HepG2 (cell line): ENCODE measurements around the gene INPP5E. TPM values are rescaled to one million over a fixed set of nuclear protein-coding genes. Genes with fewer than 3 reads are reported as not detected.
A peak's percentile ranks its signal among the peaks of the same experiment; 100 is the strongest.

ENCODE experiments used
- ELF4 ChIP-seq: sonication (generic); formaldehyde crosslinking; IDR thresholded peaks from 2 replicates; pipeline ENCODE4 v1.5.0; 2020; ENCODE audit warnings: missing genetic modification reagents, mild to moderate bottlenecking, moderate library complexity, borderline replicate concordance
- GATAD2A ChIP-seq: IDR thresholded peaks from 2 replicates; pipeline ENCODE4 v1.6.1; 2016
- GTF2F1 ChIP-seq: fragments of 150-350 bp; IDR thresholded peaks from 2 replicates; pipeline ENCODE4 v1.6.1; 2014; ENCODE audit warnings: low read length
- HOXA5 ChIP-seq: sonication (generic); formaldehyde crosslinking; IDR thresholded peaks from 2 replicates; pipeline ENCODE4 v1.4.0; 2020; ENCODE audit warnings: missing genetic modification reagents
- KLF13 ChIP-seq: sonication (generic); formaldehyde crosslinking; IDR thresholded peaks from 2 replicates; pipeline ENCODE4 v1.4.0; 2020; ENCODE audit warnings: mild to moderate bottlenecking, missing genetic modification reagents
- KLF9 ChIP-seq: IDR thresholded peaks from 2 replicates; pipeline ENCODE4 v1.6.1; 2016; ENCODE audit warnings: low read depth
- MEIS1 ChIP-seq: sonication (generic); formaldehyde crosslinking; IDR thresholded peaks from 2 replicates; pipeline ENCODE4 v1.9.0; 2021; ENCODE audit warnings: mild to moderate bottlenecking, missing genetic modification reagents, moderate library complexity, borderline replicate concordance
- SOX13 ChIP-seq, 3 experiments: fragments of 450-650 bp in 1 of 3; sonication (generic) in 1 of 3; formaldehyde crosslinking in 1 of 3; IDR thresholded peaks in 2 of 3; conservative IDR thresholded peaks in 1 of 3; 2 replicates each; pipeline versions ENCODE4 v1.5.0 to v1.6.1; 2016 to 2020; ENCODE audit warnings: antibody characterized with exemption in 1 of 3, mild to moderate bottlenecking in 1 of 3, missing compliant biosample characterization in 1 of 3, missing genetic modification reagents in 1 of 3, moderate library complexity in 1 of 3
- ZNF101 ChIP-seq: sonication (generic); formaldehyde crosslinking; IDR thresholded peaks from 2 replicates; pipeline ENCODE4 v1.4.0; 2020; ENCODE audit warnings: mild to moderate bottlenecking, low read depth, missing genetic modification reagents, borderline replicate concordance
- ZNF460 ChIP-seq: sonication (generic); formaldehyde crosslinking; IDR thresholded peaks from 2 replicates; pipeline ENCODE4 v1.5.1; 2020; ENCODE audit warnings: missing genetic modification reagents, mild to moderate bottlenecking, borderline replicate concordance
- ZNF629 ChIP-seq: sonication (generic); formaldehyde crosslinking; conservative IDR thresholded peaks from 2 replicates; pipeline ENCODE4 v1.5.0; 2020; ENCODE audit warnings: missing genetic modification reagents
- polyA plus RNA-seq, 8 experiments: library from polyadenylated mRNA; depleted of rRNA in 3 of 8; stranded (reverse) in 7 of 8; unstranded in 1 of 8; fragments of >200 nt; fragmentation: Illumina TruSeq in 4 of 8; extraction: Trizol in 4 of 8; gene quantifications; 2 replicates each; pipeline versions ENCODE4 v1.2.1 to v1.2.3, GENCODE V29; 2011 to 2016; ENCODE audit warnings: low read depth in 4 of 8, missing spikeins in 1 of 8, mixed read lengths in 1 of 8; ENCODE audit not compliant: insufficient read depth in 1 of 8
- total RNA-seq, 5 experiments: library from RNA; depleted of rRNA; stranded (reverse); fragments of >200 nt; fragmentation: Illumina TruSeq; extraction: Trizol; gene quantifications; 2 replicates each; pipeline ENCODE4 v1.2.3, GENCODE V29; 2016; ENCODE audit warnings: low read depth in 1 of 5
- TF ChIP-seq, protein P1 (sequence below): sonication (generic); formaldehyde crosslinking; IDR thresholded peaks from 2 replicates; pipeline ENCODE4 v1.4.0; 2020; ENCODE audit warnings: missing genetic modification reagents
- TF ChIP-seq, protein P2 (sequence below): sonication (generic); formaldehyde crosslinking; IDR thresholded peaks from 2 replicates; pipeline ENCODE4 v1.4.0; 2020; ENCODE audit warnings: missing genetic modification reagents, mild to moderate bottlenecking, borderline replicate concordance
- TF ChIP-seq, protein P3 (sequence below): sonication (generic); formaldehyde crosslinking; IDR thresholded peaks from 2 replicates; pipeline ENCODE4 v1.5.1; 2020; ENCODE audit warnings: missing genetic modification reagents, mild to moderate bottlenecking, borderline replicate concordance
- TF ChIP-seq, protein P4 (sequence below): sonication (generic); formaldehyde crosslinking; IDR thresholded peaks from 2 replicates; pipeline ENCODE4 v1.8.0; 2022; ENCODE audit warnings: mild to moderate bottlenecking, missing genetic modification reagents, moderate library complexity

Gene INPP5E
- total and polyA plus RNA-seq, 2 of the 13 experiments (the other 11 are each of a cell fraction or from before 2014, with no cell fraction given), result 5.5 TPM

DNA sequence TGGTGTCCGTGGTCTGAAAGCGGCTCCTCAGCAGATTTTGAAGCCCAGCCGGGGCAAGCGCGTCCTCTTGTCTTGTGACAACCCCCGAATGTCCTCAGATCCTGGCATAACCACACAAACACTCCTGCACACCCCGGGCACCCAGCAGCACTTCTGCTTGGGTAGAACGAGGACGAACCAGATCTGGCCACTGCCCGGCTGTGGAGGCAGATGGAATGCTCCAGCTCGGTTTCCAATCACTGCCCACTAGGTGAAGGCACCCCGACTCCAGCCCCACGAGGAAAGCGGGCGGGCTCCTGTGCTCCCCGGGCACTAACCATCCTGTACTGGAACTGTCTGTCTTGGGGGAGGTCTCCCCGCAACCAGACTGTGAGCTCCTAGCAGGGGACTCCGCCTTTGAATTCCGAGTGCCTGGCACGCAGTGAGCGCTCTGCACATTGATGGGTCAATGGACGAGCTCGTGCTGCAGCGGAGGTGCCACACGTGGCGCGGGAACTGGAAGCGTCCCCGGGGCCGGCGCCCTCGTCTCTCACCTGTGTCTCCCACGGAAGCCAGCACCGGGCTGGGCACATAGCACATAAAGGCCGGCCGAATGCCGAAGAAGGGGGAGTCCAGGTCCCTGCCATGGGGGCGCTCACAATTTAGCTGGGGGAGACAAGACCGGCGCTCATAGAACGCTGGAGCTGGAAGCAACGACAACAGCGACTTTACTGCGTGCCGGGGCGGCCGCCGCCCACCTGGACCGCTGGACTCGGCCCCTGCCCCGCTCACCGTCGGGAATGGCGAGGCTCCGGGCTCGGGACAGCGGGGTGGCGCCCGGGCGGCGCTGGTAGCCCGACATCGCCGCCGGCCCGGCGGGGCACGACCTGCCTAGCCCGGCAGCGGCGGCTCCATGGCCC, 29.8 kb downstream of the INPP5E start (continued):
- TF ChIP-seq, protein P1, sequence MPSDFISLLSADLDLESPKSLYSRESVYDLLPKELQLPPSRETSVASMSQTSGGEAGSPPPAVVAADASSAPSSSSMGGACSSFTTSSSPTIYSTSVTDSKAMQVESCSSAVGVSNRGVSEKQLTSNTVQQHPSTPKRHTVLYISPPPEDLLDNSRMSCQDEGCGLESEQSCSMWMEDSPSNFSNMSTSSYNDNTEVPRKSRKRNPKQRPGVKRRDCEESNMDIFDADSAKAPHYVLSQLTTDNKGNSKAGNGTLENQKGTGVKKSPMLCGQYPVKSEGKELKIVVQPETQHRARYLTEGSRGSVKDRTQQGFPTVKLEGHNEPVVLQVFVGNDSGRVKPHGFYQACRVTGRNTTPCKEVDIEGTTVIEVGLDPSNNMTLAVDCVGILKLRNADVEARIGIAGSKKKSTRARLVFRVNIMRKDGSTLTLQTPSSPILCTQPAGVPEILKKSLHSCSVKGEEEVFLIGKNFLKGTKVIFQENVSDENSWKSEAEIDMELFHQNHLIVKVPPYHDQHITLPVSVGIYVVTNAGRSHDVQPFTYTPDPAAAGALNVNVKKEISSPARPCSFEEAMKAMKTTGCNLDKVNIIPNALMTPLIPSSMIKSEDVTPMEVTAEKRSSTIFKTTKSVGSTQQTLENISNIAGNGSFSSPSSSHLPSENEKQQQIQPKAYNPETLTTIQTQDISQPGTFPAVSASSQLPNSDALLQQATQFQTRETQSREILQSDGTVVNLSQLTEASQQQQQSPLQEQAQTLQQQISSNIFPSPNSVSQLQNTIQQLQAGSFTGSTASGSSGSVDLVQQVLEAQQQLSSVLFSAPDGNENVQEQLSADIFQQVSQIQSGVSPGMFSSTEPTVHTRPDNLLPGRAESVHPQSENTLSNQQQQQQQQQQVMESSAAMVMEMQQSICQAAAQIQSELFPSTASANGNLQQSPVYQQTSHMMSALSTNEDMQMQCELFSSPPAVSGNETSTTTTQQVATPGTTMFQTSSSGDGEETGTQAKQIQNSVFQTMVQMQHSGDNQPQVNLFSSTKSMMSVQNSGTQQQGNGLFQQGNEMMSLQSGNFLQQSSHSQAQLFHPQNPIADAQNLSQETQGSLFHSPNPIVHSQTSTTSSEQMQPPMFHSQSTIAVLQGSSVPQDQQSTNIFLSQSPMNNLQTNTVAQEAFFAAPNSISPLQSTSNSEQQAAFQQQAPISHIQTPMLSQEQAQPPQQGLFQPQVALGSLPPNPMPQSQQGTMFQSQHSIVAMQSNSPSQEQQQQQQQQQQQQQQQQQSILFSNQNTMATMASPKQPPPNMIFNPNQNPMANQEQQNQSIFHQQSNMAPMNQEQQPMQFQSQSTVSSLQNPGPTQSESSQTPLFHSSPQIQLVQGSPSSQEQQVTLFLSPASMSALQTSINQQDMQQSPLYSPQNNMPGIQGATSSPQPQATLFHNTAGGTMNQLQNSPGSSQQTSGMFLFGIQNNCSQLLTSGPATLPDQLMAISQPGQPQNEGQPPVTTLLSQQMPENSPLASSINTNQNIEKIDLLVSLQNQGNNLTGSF (CRISPR knock-in tag), result peak; percentile 87; the same call in 1 of the 2 replicates
- no peak for TF ChIP-seq KLF9 (CRISPR knock-in tag)
- 0 out of 2 replicates have a peak, but pooled peaks have one; percentile 42 for TF ChIP-seq KLF13 (CRISPR knock-in tag)
- TF ChIP-seq, protein P2, sequence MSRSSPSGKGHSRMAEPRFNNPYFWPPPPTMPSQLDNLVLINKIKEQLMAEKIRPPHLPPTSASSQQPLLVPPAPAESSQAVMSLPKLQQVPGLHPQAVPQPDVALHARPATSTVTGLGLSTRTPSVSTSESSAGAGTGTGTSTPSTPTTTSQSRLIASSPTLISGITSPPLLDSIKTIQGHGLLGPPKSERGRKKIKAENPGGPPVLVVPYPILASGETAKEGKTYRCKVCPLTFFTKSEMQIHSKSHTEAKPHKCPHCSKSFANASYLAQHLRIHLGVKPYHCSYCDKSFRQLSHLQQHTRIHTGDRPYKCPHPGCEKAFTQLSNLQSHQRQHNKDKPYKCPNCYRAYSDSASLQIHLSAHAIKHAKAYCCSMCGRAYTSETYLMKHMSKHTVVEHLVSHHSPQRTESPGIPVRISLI, result no peak
- TF ChIP-seq, protein P3, sequence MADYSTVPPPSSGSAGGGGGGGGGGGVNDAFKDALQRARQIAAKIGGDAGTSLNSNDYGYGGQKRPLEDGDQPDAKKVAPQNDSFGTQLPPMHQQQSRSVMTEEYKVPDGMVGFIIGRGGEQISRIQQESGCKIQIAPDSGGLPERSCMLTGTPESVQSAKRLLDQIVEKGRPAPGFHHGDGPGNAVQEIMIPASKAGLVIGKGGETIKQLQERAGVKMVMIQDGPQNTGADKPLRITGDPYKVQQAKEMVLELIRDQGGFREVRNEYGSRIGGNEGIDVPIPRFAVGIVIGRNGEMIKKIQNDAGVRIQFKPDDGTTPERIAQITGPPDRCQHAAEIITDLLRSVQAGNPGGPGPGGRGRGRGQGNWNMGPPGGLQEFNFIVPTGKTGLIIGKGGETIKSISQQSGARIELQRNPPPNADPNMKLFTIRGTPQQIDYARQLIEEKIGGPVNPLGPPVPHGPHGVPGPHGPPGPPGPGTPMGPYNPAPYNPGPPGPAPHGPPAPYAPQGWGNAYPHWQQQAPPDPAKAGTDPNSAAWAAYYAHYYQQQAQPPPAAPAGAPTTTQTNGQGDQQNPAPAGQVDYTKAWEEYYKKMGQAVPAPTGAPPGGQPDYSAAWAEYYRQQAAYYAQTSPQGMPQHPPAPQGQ (CRISPR knock-in tag), result no peak
- TF ChIP-seq ZNF101 (CRISPR knock-in tag), result no peak
- TF ChIP-seq, protein P4, sequence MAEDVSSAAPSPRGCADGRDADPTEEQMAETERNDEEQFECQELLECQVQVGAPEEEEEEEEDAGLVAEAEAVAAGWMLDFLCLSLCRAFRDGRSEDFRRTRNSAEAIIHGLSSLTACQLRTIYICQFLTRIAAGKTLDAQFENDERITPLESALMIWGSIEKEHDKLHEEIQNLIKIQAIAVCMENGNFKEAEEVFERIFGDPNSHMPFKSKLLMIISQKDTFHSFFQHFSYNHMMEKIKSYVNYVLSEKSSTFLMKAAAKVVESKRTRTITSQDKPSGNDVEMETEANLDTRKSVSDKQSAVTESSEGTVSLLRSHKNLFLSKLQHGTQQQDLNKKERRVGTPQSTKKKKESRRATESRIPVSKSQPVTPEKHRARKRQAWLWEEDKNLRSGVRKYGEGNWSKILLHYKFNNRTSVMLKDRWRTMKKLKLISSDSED (CRISPR knock-in tag), result no peak
- no peak for TF ChIP-seq SOX13 (IDR thresholded peaks at IDR 0.05)
- no peak for TF ChIP-seq SOX13 (CRISPR knock-in tag; conservative IDR thresholded peaks at IDR 0.05 in 1 of 2, IDR thresholded peaks at IDR 0.05 in 1 of 2)
- 0 out of 2 replicates have a peak, but pooled peaks have one; percentile 43 for TF ChIP-seq MEIS1 (CRISPR knock-in tag)
- TF ChIP-seq HOXA5 (CRISPR knock-in tag), result no peak
- 0 out of 2 replicates have a peak, but pooled peaks have one; percentile 11 for TF ChIP-seq ZNF629
- TF ChIP-seq ZNF460, result no peak
- TF ChIP-seq GTF2F1, result no peak
- no peak for TF ChIP-seq ELF4 (CRISPR knock-in tag)
- no peak for TF ChIP-seq GATAD2A
